ENCODE results near the gene DIP2C.

DIP2C gene

DNA sequence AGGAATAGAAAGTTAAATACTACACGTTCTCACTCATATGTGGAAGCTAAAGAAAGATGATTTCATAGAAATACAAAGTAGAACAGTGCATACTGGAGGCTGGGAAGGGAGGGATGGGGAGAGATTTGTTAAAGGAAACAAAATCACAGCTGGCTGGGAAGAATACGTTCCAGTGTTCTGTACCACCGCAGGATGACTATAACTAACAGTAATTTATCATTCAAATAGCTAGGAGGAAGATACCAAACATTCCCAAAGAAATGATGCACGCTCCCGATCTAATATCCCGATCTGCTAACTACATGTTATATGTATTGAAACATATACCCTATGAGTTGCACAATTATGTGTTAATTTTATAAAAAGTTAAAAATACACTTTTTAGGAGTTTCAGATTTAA, 391.9 kb downstream of the DIP2C start:
- no peak for DNase-seq (ENCODE audit: low read depth)

DNA sequence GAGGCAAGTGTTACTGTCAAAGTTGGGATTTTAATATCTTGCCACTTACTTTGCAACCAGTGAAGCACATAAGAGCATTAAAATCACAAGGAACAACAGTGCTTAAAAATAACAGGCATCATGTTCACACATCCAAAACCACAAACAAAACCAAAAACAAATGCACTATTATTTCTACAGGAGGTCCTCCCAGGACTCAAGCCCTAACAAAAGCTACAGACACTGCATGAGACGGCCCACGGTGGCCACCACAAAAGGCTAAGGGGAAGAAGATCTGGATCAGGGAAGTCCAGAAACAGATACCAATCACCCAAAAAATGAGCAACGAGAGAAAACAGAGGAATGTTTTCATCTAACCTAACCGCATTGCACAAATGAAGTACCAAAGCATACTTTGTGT, 395.8 kb downstream of the DIP2C start:
- DNase-seq (ENCODE audit: low read depth), result no peak

GRCh38 chr10:290026-290725, 399.3 kb downstream of the DIP2C start:
- DNase-seq (ENCODE audit: low read depth), result no peak

GRCh38 chr10:289581-289980, 399.9 kb downstream of the DIP2C start:
- DNase-seq (ENCODE audit: low read depth), result no peak

DNA sequence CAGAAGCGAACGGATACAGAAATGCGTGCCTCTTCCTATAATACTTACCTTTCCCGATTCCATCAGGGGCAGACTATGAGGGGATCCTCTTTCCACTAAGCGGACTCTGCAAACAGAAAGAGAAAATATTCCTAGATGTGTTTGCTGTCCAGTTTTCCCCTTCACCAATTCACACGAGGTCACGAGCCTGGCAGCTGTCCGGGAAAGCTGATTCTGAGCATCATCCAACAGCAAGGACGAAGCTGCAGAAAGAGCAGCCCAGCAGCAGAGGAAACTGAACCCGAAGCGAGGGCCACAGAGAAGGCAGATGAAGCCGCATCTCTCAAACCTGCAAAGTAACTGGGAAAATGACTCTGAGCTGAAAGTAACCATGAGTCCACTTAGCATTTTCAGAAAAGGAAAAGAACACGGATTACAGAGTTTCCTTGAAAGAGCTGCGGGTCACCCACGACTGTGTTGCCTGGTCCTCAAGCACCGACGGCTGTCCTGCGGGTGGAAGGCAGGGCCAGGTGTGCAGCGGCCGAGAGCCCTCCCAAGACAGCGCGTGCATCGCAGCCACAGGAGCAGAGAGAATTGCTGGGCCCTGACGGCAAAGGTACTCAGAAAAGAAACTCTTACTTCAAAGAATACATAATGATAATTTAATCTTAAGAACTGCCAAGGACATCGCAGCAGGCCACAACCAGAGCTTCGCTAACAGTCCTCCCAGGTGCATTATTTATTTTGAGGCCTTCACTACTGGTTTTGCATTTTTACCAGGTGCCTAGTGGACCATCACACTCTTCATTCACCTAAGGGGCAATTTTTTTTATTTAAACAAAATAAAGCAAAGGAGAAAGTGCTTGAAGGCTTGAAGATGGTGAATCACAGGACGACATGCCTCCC, 400.9 kb downstream of the DIP2C start:
- DNase-seq (ENCODE audit: low read depth), result no peak

GRCh38 chr10:287814-288213, 401.7 kb downstream of the DIP2C start:
- DNase-seq (ENCODE audit: low read depth), result no peak

- DNase-seq (ENCODE audit: low read depth), result no peak
These were observed 402.3 kb downstream of the DIP2C start for GRCh38 chr10:287026-287709.

GRCh38 chr10:285216-285615, 404.3 kb downstream of the DIP2C start:
- no peak for DNase-seq (ENCODE audit: low read depth)

- DNase-seq (ENCODE audit: low read depth), result no peak
These were observed 405.5 kb downstream of the DIP2C start for GRCh38 chr10:283916-284356.

DNA sequence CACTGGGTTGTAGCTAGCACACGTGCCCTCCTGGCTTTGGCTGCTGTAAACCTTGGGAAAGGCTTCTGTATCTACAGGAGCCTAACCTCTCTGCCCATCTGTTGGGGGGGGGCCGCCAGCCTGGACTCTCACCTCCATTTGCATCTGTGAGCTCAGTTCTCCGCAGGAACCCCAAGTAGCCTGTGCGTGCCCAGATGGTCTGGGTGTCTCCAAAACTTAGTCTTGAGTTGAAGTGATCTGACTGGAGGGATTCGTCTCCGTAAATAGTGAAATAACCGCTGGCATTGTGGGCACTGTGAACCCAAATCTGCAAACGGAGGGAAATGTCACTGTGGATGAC, 406.4 kb downstream of the DIP2C start:
- no peak for DNase-seq (ENCODE audit: low read depth)

DNA sequence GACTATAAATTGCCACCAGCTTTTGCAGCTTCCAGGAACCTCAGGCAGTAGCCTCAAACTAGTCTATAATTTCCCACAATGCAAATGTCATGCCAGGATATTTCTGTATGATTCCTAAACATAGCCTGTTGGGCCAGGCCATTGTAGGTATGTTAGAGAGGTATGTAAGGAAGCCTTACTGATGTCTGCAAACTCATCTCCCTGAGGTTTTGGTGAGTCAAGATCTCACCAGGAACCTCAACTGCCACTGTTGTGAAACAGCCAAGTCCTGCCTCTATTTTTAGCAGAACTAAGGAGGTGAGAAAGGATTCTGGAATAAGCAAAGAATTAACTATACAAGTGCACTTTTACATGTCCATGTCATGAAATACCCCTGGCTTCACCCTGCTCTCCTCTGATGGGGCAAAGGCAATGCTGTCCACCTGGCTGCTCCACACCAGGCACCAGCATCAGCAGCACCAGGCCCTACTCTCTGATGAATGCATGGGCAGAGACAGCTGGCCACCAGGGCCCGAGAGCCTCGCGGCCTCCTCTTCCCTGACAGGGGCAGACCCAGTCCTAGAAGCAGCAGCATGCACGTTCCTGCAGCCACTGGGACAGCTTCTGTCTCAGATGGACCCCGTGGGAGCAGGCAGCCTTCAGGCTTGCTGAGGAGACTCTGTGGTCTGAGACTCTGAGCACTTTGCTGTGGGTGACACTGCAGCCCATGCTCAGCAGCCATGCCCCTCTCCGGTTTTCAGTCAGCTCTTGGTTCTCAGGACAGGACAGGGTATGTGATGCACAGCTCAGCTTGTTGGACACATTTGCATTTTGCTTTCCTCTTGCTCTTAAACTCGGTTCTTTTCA, 407.0 kb downstream of the DIP2C start:
- no peak for DNase-seq (ENCODE audit: low read depth)

DNA sequence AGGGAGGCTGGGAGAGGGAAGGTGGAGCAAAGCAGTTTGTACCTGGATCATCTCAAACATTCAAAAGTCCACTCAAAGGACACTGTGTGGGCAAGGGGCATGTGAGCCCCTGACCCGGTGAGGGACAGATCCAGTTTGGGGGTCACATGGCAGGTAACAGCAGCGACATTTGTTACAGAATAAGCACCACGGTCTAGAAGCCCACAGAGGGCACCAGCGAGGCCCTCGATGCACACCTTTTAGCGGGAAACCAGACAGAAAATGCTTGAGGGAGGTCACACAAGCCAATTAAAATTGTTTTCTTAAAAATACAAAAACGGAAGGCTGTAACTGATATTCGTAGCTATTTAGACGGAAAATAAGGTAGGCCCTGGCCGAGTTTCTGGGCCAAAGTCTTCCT, 409.8 kb downstream of the DIP2C start:
- no peak for DNase-seq (ENCODE audit: low read depth)

DNA sequence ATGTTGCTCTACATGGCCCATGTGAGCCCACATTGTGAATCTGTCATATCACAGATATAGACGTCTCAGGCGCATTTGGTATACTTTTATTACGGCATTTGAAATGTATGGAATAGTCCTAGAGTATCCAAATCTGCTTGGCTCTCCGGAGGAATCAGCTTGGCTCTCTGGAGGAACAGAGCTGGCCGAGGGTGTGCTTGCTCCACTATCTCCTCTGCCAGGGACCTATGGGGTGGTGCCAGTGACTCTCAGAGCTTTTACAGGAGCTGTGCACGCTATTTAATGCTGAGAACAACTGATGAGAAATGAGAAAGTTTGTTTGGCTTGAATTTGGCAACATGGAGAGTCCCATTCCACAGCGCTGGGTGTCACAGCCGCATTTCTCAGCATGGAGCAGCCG, 410.2 kb downstream of the DIP2C start:
- DNase-seq (ENCODE audit: low read depth), result no peak

DNA sequence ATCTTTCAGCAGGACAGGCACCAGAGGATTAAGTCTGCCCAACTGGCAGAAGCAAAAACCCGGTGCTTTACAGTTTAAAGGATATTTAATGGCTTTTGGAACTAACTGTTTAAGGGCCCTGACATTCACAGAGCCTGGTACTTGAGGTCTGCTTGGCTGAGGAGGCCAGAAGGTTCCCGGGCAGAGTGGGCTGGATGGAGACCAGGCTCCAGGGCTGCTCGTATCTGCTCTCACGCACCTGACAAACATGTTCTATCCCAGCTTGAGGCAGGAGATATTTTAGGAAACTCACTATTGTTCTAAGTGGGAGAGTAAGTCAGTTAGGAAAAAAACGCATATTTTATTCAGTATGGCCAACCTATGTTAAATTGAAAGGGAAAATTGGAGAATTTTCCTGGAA, 410.8 kb downstream of the DIP2C start:
- no peak for DNase-seq (ENCODE audit: low read depth)

DNA sequence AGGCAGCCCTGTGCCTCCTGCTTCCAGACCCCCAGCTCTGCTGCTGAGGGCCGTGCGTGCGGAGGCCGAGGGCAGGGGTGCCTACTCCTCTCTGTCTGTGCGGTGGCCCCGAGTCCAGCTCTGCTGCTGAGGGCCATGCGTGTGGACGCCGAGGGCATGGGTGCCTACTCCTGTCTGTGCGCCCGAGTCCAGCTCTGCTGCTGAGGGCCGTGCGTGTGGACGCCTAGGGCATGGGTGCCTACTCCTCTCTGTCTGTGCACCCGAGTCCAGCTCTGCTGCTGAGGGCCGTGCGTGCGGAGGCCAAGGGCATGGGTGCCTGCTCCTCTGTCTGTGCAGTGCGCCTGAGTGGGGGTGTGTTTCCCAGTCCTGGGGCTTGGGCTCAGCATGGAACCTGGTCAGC, 411.5 kb downstream of the DIP2C start:
- no peak for DNase-seq (ENCODE audit: low read depth)

DNA sequence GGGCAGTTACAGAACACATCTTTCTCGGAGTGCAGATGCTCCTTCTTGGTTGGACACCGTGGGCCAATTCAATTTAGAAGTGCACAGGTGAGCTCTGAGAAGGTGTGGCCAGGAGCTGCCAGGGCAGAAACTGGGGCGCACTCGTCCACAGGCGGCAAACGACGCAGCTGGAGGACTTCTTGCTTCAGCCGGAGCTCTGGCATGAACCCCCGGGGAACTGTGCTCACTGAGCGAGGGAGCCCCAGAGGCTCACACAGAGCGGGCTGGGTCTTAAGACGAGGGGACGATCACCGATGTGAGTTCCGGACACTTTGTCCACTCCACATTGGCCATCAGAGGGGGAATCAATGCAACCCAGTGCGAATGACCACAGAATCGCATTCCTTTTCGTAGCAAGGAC, 413.8 kb downstream of the DIP2C start:
- no peak for DNase-seq (ENCODE audit: low read depth)

- DNase-seq (ENCODE audit: low read depth), result no peak
These were observed 414.6 kb downstream of the DIP2C start for GRCh38 chr10:274866-275265.

DNA sequence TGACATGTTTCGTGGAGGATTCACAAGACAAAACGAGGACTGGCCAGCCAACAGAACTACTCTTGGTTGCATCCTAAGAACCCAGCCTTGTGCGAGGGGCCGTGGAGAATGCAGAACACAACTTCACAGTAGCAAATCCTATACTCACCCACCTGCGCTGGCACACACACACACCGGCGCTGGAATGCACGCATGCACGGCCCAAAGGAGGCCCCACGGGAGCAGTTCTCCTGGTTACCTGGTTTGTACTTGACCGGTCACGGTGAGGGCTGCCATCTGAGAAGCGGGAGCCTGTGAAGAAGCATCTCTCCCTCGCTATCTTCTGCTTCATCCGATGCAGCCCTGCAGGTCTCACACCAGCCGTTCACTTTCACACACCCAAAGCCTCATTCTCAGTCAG, 416.4 kb downstream of the DIP2C start:
- DNase-seq (ENCODE audit: low read depth), result no peak

DNA sequence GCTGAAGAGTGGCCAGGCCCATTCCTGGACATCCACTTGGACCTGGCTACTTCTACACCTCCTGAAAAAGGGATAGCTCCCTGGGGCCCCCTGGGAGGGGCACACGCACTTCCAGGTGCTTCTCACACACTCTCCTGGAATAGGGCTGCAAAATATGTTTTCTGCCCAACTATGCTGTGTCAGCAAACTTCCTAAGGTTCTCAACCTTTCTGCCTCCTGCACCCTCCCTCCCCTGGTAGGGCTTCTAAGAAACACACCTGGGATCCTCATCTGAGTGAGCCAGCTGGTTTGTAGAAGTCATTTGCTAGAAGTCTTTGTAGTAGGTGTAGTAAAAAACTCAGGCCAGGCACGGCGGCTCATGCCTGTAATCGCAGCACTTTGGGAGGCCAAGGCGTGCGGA, 417.7 kb downstream of the DIP2C start:
- DNase-seq (ENCODE audit: low read depth), result no peak

GRCh38 chr10:271201-271600, 418.3 kb downstream of the DIP2C start:
- no peak for DNase-seq (ENCODE audit: low read depth)

- DNase-seq (ENCODE audit: low read depth), result no peak
These were observed 419.9 kb downstream of the DIP2C start for GRCh38 chr10:269440-270074.

DNA sequence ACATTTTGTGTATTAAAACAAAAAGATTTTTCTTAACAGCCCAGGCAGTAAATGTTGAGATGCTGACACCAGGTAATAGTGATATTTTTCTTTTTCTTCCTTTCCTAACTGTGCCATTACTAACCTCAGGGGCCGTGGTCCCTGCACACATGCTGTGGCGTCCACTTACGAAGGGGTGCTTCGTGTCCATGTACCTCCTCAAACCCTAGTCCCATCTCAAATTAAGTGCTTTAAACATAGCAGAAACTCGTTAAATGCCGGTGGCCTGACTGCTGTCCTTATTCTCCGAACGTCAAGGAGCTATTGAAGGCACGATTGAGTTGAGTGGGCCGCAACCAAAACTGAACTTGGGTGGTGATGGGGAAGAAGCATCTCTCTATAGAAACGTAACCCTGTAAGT, 421.8 kb downstream of the DIP2C start:
- no peak for DNase-seq (ENCODE audit: low read depth)
